GM12878 (cell line): Measurements from ENCODE around the gene TLL2.

Source experiments
- ATF7 ChIP-seq: fragments of 450-650 bp; IDR thresholded peaks from 2 replicates; pipeline ENCODE4 v1.6.1; 2016; ENCODE audit warnings: low read depth, mild to moderate bottlenecking
- EZH2 ChIP-seq: IDR thresholded peaks from 2 replicates; pipeline ENCODE4 v1.6.1; 2012; ENCODE audit warnings: low read depth, mild to moderate bottlenecking, control low read depth, inconsistent platforms, low read length, borderline replicate concordance; ENCODE audit not compliant: control insufficient read depth
- TF ChIP-seq, protein P1 (sequence below): fragments of 450-650 bp; IDR thresholded peaks from 2 replicates; pipeline ENCODE4 v1.6.1; 2017; ENCODE audit warnings: mild to moderate bottlenecking

DNA sequence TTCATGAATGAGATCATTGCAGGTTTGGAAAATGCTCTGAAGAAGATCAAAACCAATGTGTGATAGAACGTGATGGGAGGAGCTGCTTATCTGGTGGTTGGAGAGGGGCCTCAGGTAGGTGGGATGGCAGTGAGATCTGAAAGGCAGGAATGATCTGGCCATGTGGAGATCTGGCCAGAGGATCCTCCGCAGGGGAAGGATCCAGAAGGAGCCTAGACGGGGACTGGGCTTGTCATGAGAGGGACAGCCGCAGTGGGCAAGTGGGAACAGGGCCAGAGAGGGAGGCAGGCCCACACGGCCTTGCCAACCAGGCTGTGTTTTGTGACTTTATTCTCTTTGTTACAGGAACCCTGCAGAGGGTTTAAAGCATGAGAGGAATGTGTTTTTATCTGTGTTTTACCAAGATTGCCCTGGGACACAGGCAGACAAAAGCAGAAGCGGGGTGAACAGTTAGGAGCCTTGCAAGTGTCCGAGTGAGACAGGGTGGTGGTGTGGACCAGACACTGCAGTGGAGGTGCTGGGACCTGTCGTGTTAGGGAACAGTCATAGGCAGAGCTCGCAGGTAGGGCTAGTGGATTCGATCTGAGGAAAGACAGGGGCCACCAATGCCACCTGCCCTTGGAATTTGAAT, 66.6 kb downstream of the TLL2 start:
- TF ChIP-seq, protein P1, sequence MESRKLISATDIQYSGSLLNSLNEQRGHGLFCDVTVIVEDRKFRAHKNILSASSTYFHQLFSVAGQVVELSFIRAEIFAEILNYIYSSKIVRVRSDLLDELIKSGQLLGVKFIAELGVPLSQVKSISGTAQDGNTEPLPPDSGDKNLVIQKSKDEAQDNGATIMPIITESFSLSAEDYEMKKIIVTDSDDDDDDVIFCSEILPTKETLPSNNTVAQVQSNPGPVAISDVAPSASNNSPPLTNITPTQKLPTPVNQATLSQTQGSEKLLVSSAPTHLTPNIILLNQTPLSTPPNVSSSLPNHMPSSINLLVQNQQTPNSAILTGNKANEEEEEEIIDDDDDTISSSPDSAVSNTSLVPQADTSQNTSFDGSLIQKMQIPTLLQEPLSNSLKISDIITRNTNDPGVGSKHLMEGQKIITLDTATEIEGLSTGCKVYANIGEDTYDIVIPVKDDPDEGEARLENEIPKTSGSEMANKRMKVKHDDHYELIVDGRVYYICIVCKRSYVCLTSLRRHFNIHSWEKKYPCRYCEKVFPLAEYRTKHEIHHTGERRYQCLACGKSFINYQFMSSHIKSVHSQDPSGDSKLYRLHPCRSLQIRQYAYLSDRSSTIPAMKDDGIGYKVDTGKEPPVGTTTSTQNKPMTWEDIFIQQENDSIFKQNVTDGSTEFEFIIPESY: no peak
- TF ChIP-seq ATF7: no peak
- no peak for TF ChIP-seq EZH2
